Loucy (cell line): ENCODE data around the gene DDX39B.
"Not testable (repeated sequence)": the region's sequence is repeated elsewhere in the genome, so short reads cannot be mapped to it uniquely, and the experiment has no call there.

Experiments
- H2AFZ ChIP-seq: fragments of 200-600 bp; sonication (generic); 2 replicates; pipeline ENCODE4 v1.6.0; 2016; ENCODE audit warnings: antibody characterized with exemption, mild to moderate bottlenecking, low read length, moderate library complexity
- H3F3A ChIP-seq: fragments of 200-600 bp; 2 replicates; pipeline ENCODE4 v1.6.0; 2016; ENCODE audit warnings: antibody characterized with exemption, low read depth, mild to moderate bottlenecking
- H3K27me3 ChIP-seq: fragments of 200-600 bp; sonication (generic); 2 replicates; pipeline ENCODE4 v1.6.1; 2014; ENCODE audit warnings: low read length, mild to moderate bottlenecking; ENCODE audit not compliant: insufficient read depth, poor library complexity, severe bottlenecking
- H3K36me3 ChIP-seq: fragments of 200-600 bp; sonication (generic); 2 replicates; pipeline ENCODE4 v1.6.1; 2016; ENCODE audit warnings: low read length; ENCODE audit not compliant: insufficient read depth
- H3K4me1 ChIP-seq: fragments of 200-600 bp; sonication (generic); 2 replicates; pipeline ENCODE4 v1.5.1; 2014; ENCODE audit warnings: low read length, mild to moderate bottlenecking; ENCODE audit not compliant: insufficient read depth, poor library complexity, severe bottlenecking
- H3K4me2 ChIP-seq: fragments of 200-600 bp; sonication (generic); 2 replicates; pipeline ENCODE4 v1.6.0; 2014; ENCODE audit warnings: antibody characterized with exemption, low read length, low read depth, mild to moderate bottlenecking; ENCODE audit not compliant: poor library complexity, severe bottlenecking
- H3K4me3 ChIP-seq: fragments of 200-600 bp; sonication (generic); 2 replicates; pipeline ENCODE4 v1.5.1; 2014; ENCODE audit warnings: low read length, mild to moderate bottlenecking, mixed read lengths; ENCODE audit not compliant: poor library complexity, severe bottlenecking
- H3K79me2 ChIP-seq: fragments of 200-600 bp; sonication (generic); 2 replicates; pipeline ENCODE4 v1.6.1; 2014; ENCODE audit warnings: low read length; ENCODE audit not compliant: insufficient read depth
- H3K9ac ChIP-seq: fragments of 200-600 bp; sonication (generic); 2 replicates; pipeline ENCODE4 v1.6.0; 2014; ENCODE audit warnings: mild to moderate bottlenecking, low read depth, low read length, moderate library complexity; ENCODE audit not compliant: poor library complexity, severe bottlenecking
- H3K9me2 ChIP-seq: fragments of 200-600 bp; sonication (generic); replicated peaks from 2 replicates; pipeline ENCODE4 v1.6.1; 2016; ENCODE audit warnings: low read depth, low read length, mixed read lengths
- H3K9me3 ChIP-seq: fragments of 200-600 bp; sonication (generic); 2 replicates; pipeline ENCODE4 v1.6.1; 2014; ENCODE audit warnings: mild to moderate bottlenecking, antibody characterized with exemption, low read length, low read depth; ENCODE audit not compliant: insufficient read depth
- H4K20me1 ChIP-seq: fragments of 200-600 bp; sonication (generic); 2 replicates; pipeline ENCODE4 v1.6.0; 2014; ENCODE audit warnings: antibody characterized with exemption, low read length, mild to moderate bottlenecking; ENCODE audit not compliant: insufficient read depth, poor library complexity, severe bottlenecking
- CTCF ChIP-seq: fragments of 200-600 bp; sonication (generic); conservative IDR thresholded peaks from 2 replicates; pipeline ENCODE4 v1.5.1; 2014; ENCODE audit warnings: mild to moderate bottlenecking, antibody characterized with exemption, low read length
- EZH2phosphoT487 ChIP-seq: fragments of 200-600 bp; IDR thresholded peaks from 2 replicates; pipeline ENCODE4 v1.6.1; 2018; ENCODE audit warnings: antibody characterized with exemption, mild to moderate bottlenecking, moderate library complexity, borderline replicate concordance

DDX39B gene

DNA sequence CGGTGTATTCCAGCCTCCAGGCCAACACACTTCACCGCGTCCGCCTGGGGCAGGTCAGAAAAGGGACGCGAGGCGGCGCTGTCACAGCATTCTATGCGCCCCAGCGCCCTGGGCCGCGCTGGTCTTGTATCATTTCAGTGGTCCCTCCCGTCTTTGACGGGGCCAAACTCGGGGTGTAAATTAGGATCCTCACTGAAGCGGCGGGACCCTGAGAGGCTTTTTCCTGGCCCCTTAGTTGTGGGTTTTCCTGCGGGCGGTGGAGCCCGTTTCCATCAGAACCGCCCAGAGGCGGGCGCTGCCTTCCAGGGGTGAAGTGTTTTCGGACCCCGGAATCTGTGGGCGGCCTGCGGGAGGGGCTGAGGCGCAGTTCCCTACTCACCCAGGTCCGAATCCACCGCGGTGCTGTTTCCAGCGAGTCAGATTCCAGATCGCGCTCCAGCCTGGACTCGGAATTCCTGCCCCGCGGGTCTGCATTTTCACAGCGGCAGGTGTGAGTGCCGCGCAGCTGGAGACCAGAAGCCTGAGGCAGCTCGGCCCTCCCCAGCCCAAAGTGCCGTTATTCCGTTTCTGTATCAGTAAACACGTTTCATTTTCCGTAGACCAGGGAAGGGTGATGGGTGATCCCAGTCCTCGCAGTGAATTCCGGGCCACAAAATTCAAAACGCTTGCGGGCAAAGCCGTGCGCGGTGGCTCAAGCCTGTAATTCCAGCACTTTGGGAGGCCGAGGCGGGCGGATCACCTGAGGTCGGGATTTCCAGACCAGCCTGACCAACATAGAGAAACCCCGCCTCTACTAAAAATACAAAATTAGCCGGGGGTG lies 47.7 kb downstream of the DDX39B start:
- H3K9ac ChIP-seq: peak overlapping the region; percentile 94
- H3K4me3 ChIP-seq: peak overlapping the region; percentile 94
- H4K20me1 ChIP-seq: peaks cover 11% of the 10 kb centered on the region
- no peaks in the 10 kb centered on the region for H3K27me3 ChIP-seq
- H3K9me2 ChIP-seq: no peaks in the 10 kb centered on the region
- no peaks in the 10 kb centered on the region for H3K9me3 ChIP-seq
- peak overlapping the region; percentile 89 for H2AFZ ChIP-seq
- H3F3A ChIP-seq: no peaks in the 10 kb centered on the region
- H3K36me3 ChIP-seq: no peaks in the 10 kb centered on the region
- TF ChIP-seq EZH2phosphoT487 (no peak), CTCF (peak; percentile 91)
- H3K79me2 ChIP-seq: peaks cover 46% of the 10 kb centered on the region
- peaks cover 44% of the 10 kb centered on the region for H3K4me1 ChIP-seq
- H3K4me2 ChIP-seq: peak overlapping the region; percentile 93

DNA sequence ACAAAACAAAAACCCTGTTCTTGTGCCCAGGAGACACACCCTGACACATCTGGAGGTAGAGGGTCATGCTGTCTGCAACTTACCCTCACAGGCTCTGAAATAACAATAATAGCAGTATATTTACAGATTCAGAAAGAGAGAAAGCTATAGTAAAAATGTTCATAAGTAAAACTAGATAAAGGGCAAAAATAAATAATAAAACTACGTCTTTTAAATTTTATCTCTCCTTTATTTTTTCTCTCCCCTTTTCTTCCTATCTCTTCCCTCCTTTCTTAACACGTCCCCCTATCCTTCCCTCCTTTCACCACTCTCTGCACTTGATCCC lies 48.3 kb downstream of the DDX39B start:
- H3F3A ChIP-seq, H3K9me2 ChIP-seq, H3K36me3 ChIP-seq, H3K27me3 ChIP-seq, H2AFZ ChIP-seq, H3K9me3 ChIP-seq, H4K20me1 ChIP-seq: not testable (repeated sequence)
- Histone ChIP-seq H3K79me2 (peaks cover 40% of the 10 kb centered on the region), H3K4me3 (peak overlapping the region; percentile 94), H3K4me1 (peaks cover 42% of the 10 kb centered on the region), H3K9ac (peak overlapping the region; percentile 94), H3K4me2 (peak overlapping the region; percentile 93)

GRCh38 chr6:31490115-31490873 lies 51.5 kb downstream of the DDX39B start:
- Histone ChIP-seq H3F3A (no peaks in the 10 kb centered on the region), H3K79me2 (peaks cover 19% of the 10 kb centered on the region), H3K4me3 (no peak overlapping the region), H3K9me2 (no peaks in the 10 kb centered on the region), H3K36me3 (no peaks in the 10 kb centered on the region), H3K9ac (peak overlapping the region; percentile 56), H3K27me3 (no peaks in the 10 kb centered on the region), H3K9me3 (no peaks in the 10 kb centered on the region), H3K4me1 (peaks cover 27% of the 10 kb centered on the region), H2AFZ (no peak overlapping the region), H4K20me1 (no peaks in the 10 kb centered on the region), H3K4me2 (peak overlapping the region; percentile 93)
- TF ChIP-seq CTCF: no peak
- no peak for TF ChIP-seq EZH2phosphoT487
